Measurements from ENCODE around the gene CNTF. TPM values are rescaled to one million over a fixed set of nuclear protein-coding genes. Genes with fewer than 3 reads are reported as not detected.

Gene CNTF
- total and polyA plus RNA-seq, 12 donors: 0.16 to 3.0 (median 0.84) TPM

DNA sequence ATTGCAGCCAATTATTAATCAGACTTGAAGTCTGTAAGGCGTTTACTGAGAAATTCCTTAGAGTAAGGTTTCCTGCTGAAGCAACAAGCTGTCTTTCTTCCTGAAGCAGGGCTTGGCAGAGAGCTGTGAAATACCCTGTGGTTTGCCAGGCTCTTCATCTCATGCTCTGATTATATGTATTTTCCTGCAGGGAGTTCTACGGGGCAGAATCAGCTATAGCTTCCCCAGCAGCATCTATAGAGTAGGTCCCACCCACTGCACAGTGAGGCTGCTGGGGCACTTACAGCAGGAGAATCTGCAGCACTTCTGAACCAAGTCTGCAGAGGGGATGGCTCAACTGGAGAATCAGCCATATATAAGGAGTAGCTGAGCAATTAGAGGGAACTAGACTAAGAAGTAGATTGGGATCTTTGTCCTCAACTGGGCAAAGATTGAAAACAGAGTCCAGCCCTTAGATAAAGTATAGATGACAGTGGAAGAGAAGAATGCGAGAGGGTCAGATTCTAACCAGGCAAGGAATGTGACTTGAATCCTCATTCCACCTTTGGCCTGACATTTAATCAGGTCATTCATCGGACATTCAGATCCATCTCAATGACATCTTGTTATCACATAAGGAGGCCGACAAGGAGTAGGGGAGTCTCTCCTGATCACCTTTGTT is 37.6 kb downstream of the CNTF start:
- Histone ChIP-seq H3K27me3 (peaks cover 5% of the 10 kb centered on the region), H3K4me1 (replicated peaks in 1 of 2) (no peaks in the 10 kb centered on the region), H3K27ac (no peak overlapping the region), H3K36me3 (replicated peaks in 1 of 2) (no peaks in the 10 kb centered on the region), H3K4me3 (no peak overlapping the region), H3K9me3 (replicated peaks in 1 of 3) (no peaks in the 10 kb centered on the region)
- TF ChIP-seq POLR2A (IDR thresholded peaks at IDR 0.05): no peak
- TF ChIP-seq, protein P1, sequence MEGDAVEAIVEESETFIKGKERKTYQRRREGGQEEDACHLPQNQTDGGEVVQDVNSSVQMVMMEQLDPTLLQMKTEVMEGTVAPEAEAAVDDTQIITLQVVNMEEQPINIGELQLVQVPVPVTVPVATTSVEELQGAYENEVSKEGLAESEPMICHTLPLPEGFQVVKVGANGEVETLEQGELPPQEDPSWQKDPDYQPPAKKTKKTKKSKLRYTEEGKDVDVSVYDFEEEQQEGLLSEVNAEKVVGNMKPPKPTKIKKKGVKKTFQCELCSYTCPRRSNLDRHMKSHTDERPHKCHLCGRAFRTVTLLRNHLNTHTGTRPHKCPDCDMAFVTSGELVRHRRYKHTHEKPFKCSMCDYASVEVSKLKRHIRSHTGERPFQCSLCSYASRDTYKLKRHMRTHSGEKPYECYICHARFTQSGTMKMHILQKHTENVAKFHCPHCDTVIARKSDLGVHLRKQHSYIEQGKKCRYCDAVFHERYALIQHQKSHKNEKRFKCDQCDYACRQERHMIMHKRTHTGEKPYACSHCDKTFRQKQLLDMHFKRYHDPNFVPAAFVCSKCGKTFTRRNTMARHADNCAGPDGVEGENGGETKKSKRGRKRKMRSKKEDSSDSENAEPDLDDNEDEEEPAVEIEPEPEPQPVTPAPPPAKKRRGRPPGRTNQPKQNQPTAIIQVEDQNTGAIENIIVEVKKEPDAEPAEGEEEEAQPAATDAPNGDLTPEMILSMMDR (IDR thresholded peaks at IDR 0.05): no peak
- 64 to 85% (median 77%) methylated on average over 5 of the region's 5 CpGs for WGBS, 4 donors
- no peak for DNase-seq
- intact Hi-C loops (cut with DNase I): loop anchor here in 1 of 2 donors (10.0 kb wide), 1 partner anchor 475 kb away; no protein-coding TSS in a partner anchor

DNA sequence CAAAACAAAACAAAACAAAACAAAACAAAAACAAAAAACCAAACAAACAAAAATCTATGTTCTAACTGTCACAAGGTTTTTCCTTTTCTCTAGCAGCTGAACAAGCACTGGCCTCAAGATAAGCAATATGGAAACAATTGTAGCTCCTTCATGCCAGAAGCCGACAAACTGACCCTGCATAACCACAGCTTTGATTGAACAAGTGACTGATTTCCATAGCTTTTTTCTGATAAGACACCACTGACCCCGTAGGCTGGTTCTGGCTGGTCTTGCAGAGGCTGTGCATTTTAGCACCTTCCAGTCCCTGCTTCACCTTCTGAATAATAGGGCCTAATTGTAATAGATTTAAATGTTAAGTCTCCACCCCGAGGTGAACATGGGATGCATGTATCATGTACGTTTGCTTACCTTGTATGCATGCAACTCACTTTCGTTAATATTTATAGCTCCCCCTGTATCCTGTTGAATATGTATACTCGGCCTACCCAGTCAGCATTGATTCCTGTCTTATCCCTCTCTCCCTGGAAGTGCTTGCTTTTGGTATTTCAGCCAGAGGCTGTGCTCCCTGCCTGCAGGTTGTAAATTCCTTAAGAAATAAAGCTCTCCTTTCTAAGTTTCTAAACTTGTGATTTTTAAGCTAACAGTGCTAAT is 49.6 kb downstream of the CNTF start:
- Histone ChIP-seq H3K9me3 (replicated peaks in 1 of 3) (no peaks in the 10 kb centered on the region), H3K4me3 (no peak overlapping the region), H3K36me3 (replicated peaks in 1 of 2) (no peaks in the 10 kb centered on the region), H3K27me3 (no peaks in the 10 kb centered on the region), H3K4me1 (replicated peaks in 1 of 2) (no peaks in the 10 kb centered on the region), H3K27ac (no peak overlapping the region)
- no peak for DNase-seq
- TF ChIP-seq POLR2A (IDR thresholded peaks at IDR 0.05): no peak
- TF ChIP-seq, protein P1 (IDR thresholded peaks at IDR 0.05): no peak
- whole genome bisulfite sequencing, 4 donors: 76 to 86% (median 80%) methylated on average over 6 of the region's 6 CpGs
- intact Hi-C loops (cut with DNase I): loop anchor here in 1 of 2 donors (10.0 kb wide), 1 partner anchor 107 kb away; no protein-coding TSS in a partner anchor

DNA sequence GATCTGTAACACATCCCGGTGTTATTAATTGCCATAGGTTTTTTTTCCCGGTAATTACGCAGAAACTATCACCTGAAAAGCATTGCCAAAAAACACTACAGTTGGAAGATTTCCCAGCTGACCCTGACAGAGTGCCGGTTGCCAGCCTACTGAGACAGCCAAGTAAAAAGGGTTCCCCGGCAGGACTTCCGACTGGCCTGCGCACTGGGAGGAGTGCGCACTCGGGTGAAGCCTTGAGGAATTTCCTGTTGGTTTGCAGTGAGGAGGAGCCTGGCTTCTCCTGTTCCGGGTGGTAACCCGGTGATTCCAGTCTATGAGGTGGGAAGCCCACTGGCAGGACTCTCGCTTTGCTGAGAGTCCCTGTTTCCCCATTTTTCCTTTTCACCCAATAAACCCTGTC is 52.1 kb downstream of the CNTF start:
- peak overlapping the region in 1 of 4 donors; percentile 10 for H3K4me3 ChIP-seq
- peaks cover 1% of the 10 kb centered on the region for H3K27me3 ChIP-seq
- H3K27ac ChIP-seq: no peak overlapping the region
- intact Hi-C loops (cut with DNase I): loop anchor here in 1 of 2 donors (10.0 kb wide), 1 partner anchor 110 kb away; no protein-coding TSS in a partner anchor
- H3K4me1 ChIP-seq (replicated peaks in 1 of 2): no peaks in the 10 kb centered on the region
- H3K9me3 ChIP-seq (replicated peaks in 1 of 3): no peaks in the 10 kb centered on the region
- no peaks in the 10 kb centered on the region for H3K36me3 ChIP-seq (replicated peaks in 1 of 2)
- 50 to 64% (median 62%) methylated on average over 10 to 12 of the region's 12 CpGs for WGBS, 4 donors
- DNase-seq: peak in 6 of 7 donors; percentile 11 to 52 (median 42)
- TF ChIP-seq, protein P1 (IDR thresholded peaks at IDR 0.05): no peak
- no peak for TF ChIP-seq POLR2A (IDR thresholded peaks at IDR 0.05)

Other genes with a start within 250 kb of the CNTF start
- not detected for gene OR5B3, start 215.8 kb upstream of the CNTF start, total RNA-seq
- not detected for gene OR5B3, start 215.8 kb upstream of the CNTF start, polyA plus RNA-seq
- gene OR5B2, start 194.5 kb upstream of the CNTF start, total RNA-seq: not detected
- gene OR5B2, start 194.5 kb upstream of the CNTF start, polyA plus RNA-seq: not detected
- gene OR5B12, start 180.4 kb upstream of the CNTF start, total RNA-seq: not detected
- not detected for gene OR5B12, start 180.4 kb upstream of the CNTF start, polyA plus RNA-seq
- gene OR5B21, start 114.6 kb upstream of the CNTF start, total RNA-seq: not detected
- not detected for gene OR5B21, start 114.6 kb upstream of the CNTF start, polyA plus RNA-seq
- 10 to 100 TPM in 4 of 9 donors, 1 to 10 TPM in 5; 3.1 to 15.1 (median 9.7) TPM for gene LPXN, start 46.8 kb upstream of the CNTF start, total RNA-seq
- gene LPXN, start 46.8 kb upstream of the CNTF start, polyA plus RNA-seq: 10 to 100 TPM in 2 of 3 donors, 1 to 10 TPM in 1; 9.5 to 24.5 (median 11.3) TPM
- 10 to 100 TPM; 39.4 to 54.2 (median 50.2) TPM for gene ZFP91, start 43.6 kb upstream of the CNTF start, total RNA-seq
- 10 to 100 TPM in 2 of 3 donors, 1 to 10 TPM in 1; 6.6 to 58.1 (median 13.8) TPM for gene ZFP91, start 43.6 kb upstream of the CNTF start, polyA plus RNA-seq
- gene GLYAT, start 109.3 kb downstream of the CNTF start, total RNA-seq: under 1 TPM in 1 of 9 donors, not detected in 8; 0.29 TPM
- under 1 TPM in 2 of 3 donors, not detected in 1; 0.09 to 0.13 TPM for gene GLYAT, start 109.3 kb downstream of the CNTF start, polyA plus RNA-seq
- under 1 TPM in 1 of 9 donors, not detected in 8; 0.17 TPM for gene GLYATL2, start 222.0 kb downstream of the CNTF start, total RNA-seq
- under 1 TPM; 0.13 to 0.56 (median 0.20) TPM for gene GLYATL2, start 222.0 kb downstream of the CNTF start, polyA plus RNA-seq